Activated naive CD4-positive, alpha-beta T cell treated with anti-CD3 and anti-CD28 coated beads for 36 hours (primary cell): ENCODE data around the gene DAPK1. TPM values are rescaled to one million over a fixed set of nuclear protein-coding genes. Genes with fewer than 3 reads are reported as not detected.

Experiments used
- CTCF ChIA-PET: fragments of 350-600 bp; sonication (Branson Sonifier 250); formaldehyde crosslinking; loops from one replicate; lab custom pipeline; 2021; ENCODE audit warnings: antibody characterized with exemption; lab: Charles Lee
- DNase-seq: peaks from one replicate; pipeline ENCODE4 v3.0.0-alpha.2; 2020
- H3K27ac Mint-ChIP-seq: one replicate; pipeline ENCODE4 v1.8.0; 2021; ENCODE audit warnings: mild to moderate bottlenecking, mixed read lengths
- H3K27me3 Mint-ChIP-seq: one replicate; pipeline ENCODE4 v1.8.0; 2021; ENCODE audit warnings: low read depth, mixed read lengths
- H3K36me3 Mint-ChIP-seq: one replicate; pipeline ENCODE4 v1.8.0; 2021; ENCODE audit warnings: low read depth, mixed read lengths
- H3K4me1 Mint-ChIP-seq: one replicate; pipeline ENCODE4 v1.8.0; 2021; ENCODE audit warnings: low read depth, mixed read lengths
- H3K4me3 Mint-ChIP-seq: one replicate; pipeline ENCODE4 v1.8.0; 2021; ENCODE audit warnings: mild to moderate bottlenecking, moderate library complexity, mixed read lengths
- H3K9me3 Mint-ChIP-seq: one replicate; pipeline ENCODE4 v1.8.0; 2021; ENCODE audit warnings: mixed read lengths
- intact Hi-C: fragments of 100-400 bp; cut with micrococcal nuclease; formaldehyde crosslinking; loops from one replicate; pipeline ENCODE4 v1.15.1; 2023
- total RNA-seq, 2 experiments: library from RNA; stranded (reverse); gene quantifications; one replicate each; pipeline ENCODE4 v1.2.3, GENCODE V29; 2021

DAPK1 gene
- total RNA-seq, 2 experiments from 2014 or later, result 0.20 to 0.50 TPM

- H3K36me3 Mint-ChIP-seq, result no peaks in the 10 kb centered on the region
- intact Hi-C loops, result no loop called here
- DNase-seq, result no peak
- H3K4me3 Mint-ChIP-seq, result no peak overlapping the region
- peaks cover 16% of the 10 kb centered on the region for H3K27me3 Mint-ChIP-seq
- H3K4me1 Mint-ChIP-seq, result no peaks in the 10 kb centered on the region
- H3K27ac Mint-ChIP-seq, result no peak overlapping the region
- H3K9me3 Mint-ChIP-seq, result no peaks in the 10 kb centered on the region
- CTCF ChIA-PET, result no interaction called here
These were observed 15.5 kb downstream of the DAPK1 start for GRCh38 chr9:87513161-87513560.

- Mint-ChIP-seq H3K4me3 (no peak overlapping the region), H3K9me3 (no peaks in the 10 kb centered on the region), H3K36me3 (no peaks in the 10 kb centered on the region), H3K27me3 (peaks cover 16% of the 10 kb centered on the region), H3K4me1 (no peaks in the 10 kb centered on the region), H3K27ac (no peak overlapping the region)
- DNase-seq, result no peak
- CTCF ChIA-PET, result no interaction called here
- intact Hi-C loops, result no loop called here
These were observed 16.3 kb downstream of the DAPK1 start for GRCh38 chr9:87513880-87514535.

- DNase-seq, result no peak
- H3K9me3 Mint-ChIP-seq, result no peaks in the 10 kb centered on the region
- no peaks in the 10 kb centered on the region for H3K36me3 Mint-ChIP-seq
- CTCF ChIA-PET, result no interaction called here
- H3K4me1 Mint-ChIP-seq, result no peaks in the 10 kb centered on the region
- intact Hi-C loops, result no loop called here
- no peak overlapping the region for H3K4me3 Mint-ChIP-seq
- peaks cover 16% of the 10 kb centered on the region for H3K27me3 Mint-ChIP-seq
- no peak overlapping the region for H3K27ac Mint-ChIP-seq
These were observed 17.3 kb downstream of the DAPK1 start for GRCh38 chr9:87515006-87515405.

- CTCF ChIA-PET, result no interaction called here
- H3K36me3 Mint-ChIP-seq, result no peaks in the 10 kb centered on the region
- peaks cover 3% of the 10 kb centered on the region for H3K4me1 Mint-ChIP-seq
These were observed 18.0 kb downstream of the DAPK1 start for GRCh38 chr9:87515588-87516221.

GRCh38 chr9:87516222-87516925 lies 18.7 kb downstream of the DAPK1 start:
- H3K9me3 Mint-ChIP-seq, result no peaks in the 10 kb centered on the region
- H3K4me1 Mint-ChIP-seq, result peaks cover 3% of the 10 kb centered on the region
- no peak overlapping the region for H3K27ac Mint-ChIP-seq
- no peaks in the 10 kb centered on the region for H3K36me3 Mint-ChIP-seq
- CTCF ChIA-PET, result no interaction called here
- no peak overlapping the region for H3K4me3 Mint-ChIP-seq
- H3K27me3 Mint-ChIP-seq, result peaks cover 14% of the 10 kb centered on the region
- intact Hi-C loops, result no loop called here
- no peak for DNase-seq

More at GRCh38 chr9:87515588-87516221, 18.0 kb downstream of the DAPK1 start:
- DNase-seq, result no peak
- intact Hi-C loops, result no loop called here
- Mint-ChIP-seq H3K9me3 (no peaks in the 10 kb centered on the region), H3K27ac (no peak overlapping the region), H3K4me3 (no peak overlapping the region), H3K27me3 (peaks cover 15% of the 10 kb centered on the region)

GRCh38 chr9:87516926-87517290 lies 19.2 kb downstream of the DAPK1 start:
- intact Hi-C loops, result no loop called here
- CTCF ChIA-PET, result no interaction called here
- no peak for DNase-seq
- Mint-ChIP-seq H3K4me1 (peaks cover 3% of the 10 kb centered on the region), H3K27ac (no peak overlapping the region), H3K36me3 (no peaks in the 10 kb centered on the region), H3K4me3 (no peak overlapping the region), H3K27me3 (peaks cover 17% of the 10 kb centered on the region), H3K9me3 (no peaks in the 10 kb centered on the region)

- no peak overlapping the region for H3K27ac Mint-ChIP-seq
- H3K4me3 Mint-ChIP-seq, result no peak overlapping the region
- no peaks in the 10 kb centered on the region for H3K36me3 Mint-ChIP-seq
- no peak for DNase-seq
- peaks cover 17% of the 10 kb centered on the region for H3K27me3 Mint-ChIP-seq
- CTCF ChIA-PET, result no interaction called here
- no peaks in the 10 kb centered on the region for H3K9me3 Mint-ChIP-seq
- peaks cover 3% of the 10 kb centered on the region for H3K4me1 Mint-ChIP-seq
- intact Hi-C loops, result no loop called here
These were observed 20.1 kb downstream of the DAPK1 start for GRCh38 chr9:87517732-87518131.

- CTCF ChIA-PET, result no interaction called here
- no peak for DNase-seq
- intact Hi-C loops, result no loop called here
- Mint-ChIP-seq H3K4me3 (no peak overlapping the region), H3K9me3 (no peaks in the 10 kb centered on the region), H3K27me3 (peaks cover 14% of the 10 kb centered on the region), H3K27ac (no peak overlapping the region), H3K4me1 (peaks cover 3% of the 10 kb centered on the region), H3K36me3 (no peaks in the 10 kb centered on the region)
These were observed 21.2 kb downstream of the DAPK1 start for GRCh38 chr9:87518702-87519335.

GRCh38 chr9:87519461-87519860 lies 21.8 kb downstream of the DAPK1 start:
- Mint-ChIP-seq H3K27me3 (peaks cover 14% of the 10 kb centered on the region), H3K9me3 (no peaks in the 10 kb centered on the region), H3K36me3 (no peaks in the 10 kb centered on the region), H3K27ac (no peak overlapping the region), H3K4me1 (peaks cover 3% of the 10 kb centered on the region), H3K4me3 (no peak overlapping the region)
- intact Hi-C loops, result no loop called here
- no peak for DNase-seq
- CTCF ChIA-PET, result no interaction called here

- Mint-ChIP-seq H3K36me3 (no peaks in the 10 kb centered on the region), H3K27me3 (peaks cover 14% of the 10 kb centered on the region), H3K4me3 (no peak overlapping the region), H3K4me1 (peaks cover 3% of the 10 kb centered on the region), H3K9me3 (no peaks in the 10 kb centered on the region), H3K27ac (no peak overlapping the region)
- no peak for DNase-seq
- CTCF ChIA-PET, result no interaction called here
- intact Hi-C loops, result no loop called here
These were observed 22.6 kb downstream of the DAPK1 start for GRCh38 chr9:87520172-87520683.

GRCh38 chr9:87521834-87522233 lies 24.2 kb downstream of the DAPK1 start:
- no peak for DNase-seq
- no peak overlapping the region for H3K4me3 Mint-ChIP-seq
- H3K4me1 Mint-ChIP-seq, result peaks cover 3% of the 10 kb centered on the region
- H3K9me3 Mint-ChIP-seq, result no peaks in the 10 kb centered on the region
- CTCF ChIA-PET, result interaction anchor here (1.0 kb wide), 1 partner anchor 184 kb away, joined by 3 read pairs; no protein-coding TSS in a partner anchor
- H3K36me3 Mint-ChIP-seq, result no peaks in the 10 kb centered on the region
- peaks cover 12% of the 10 kb centered on the region for H3K27me3 Mint-ChIP-seq
- intact Hi-C loops, result no loop called here
- H3K27ac Mint-ChIP-seq, result no peak overlapping the region

- DNase-seq, result no peak
- peaks cover 3% of the 10 kb centered on the region for H3K4me1 Mint-ChIP-seq
- no peak overlapping the region for H3K4me3 Mint-ChIP-seq
- H3K27ac Mint-ChIP-seq, result no peak overlapping the region
- CTCF ChIA-PET, result no interaction called here
- no peaks in the 10 kb centered on the region for H3K9me3 Mint-ChIP-seq
- H3K36me3 Mint-ChIP-seq, result no peaks in the 10 kb centered on the region
- intact Hi-C loops, result no loop called here
- H3K27me3 Mint-ChIP-seq, result peaks cover 7% of the 10 kb centered on the region
These were observed 26.4 kb downstream of the DAPK1 start for GRCh38 chr9:87524061-87524460.
